Neutrophil (primary cell): ENCODE data around the gene TESPA1.

ENCODE experiments used
- H3K27ac ChIP-seq: fragments of 200-600 bp; sonication (generic); 2 replicates; pipeline ENCODE4 v1.5.1; 2016; ENCODE audit warnings: mild to moderate bottlenecking, moderate library complexity
- H3K27me3 ChIP-seq: fragments of 200-600 bp; sonication (generic); 2 replicates; pipeline ENCODE4 v1.6.0; 2016; ENCODE audit warnings: mild to moderate bottlenecking
- H3K36me3 ChIP-seq: fragments of 200-600 bp; sonication (generic); 2 replicates; pipeline ENCODE4 v1.5.1; 2017
- H3K4me1 ChIP-seq, 2 experiments: fragments of 200-600 bp in 1 of 2; sonication (generic) in 1 of 2; 1 replicate in 1 of 2; 2 replicates in 1 of 2; pipeline versions ENCODE4 v1.5.1 to v1.6.1; 2013 to 2016; ENCODE audit warnings: low read depth in 1 of 2, low read length in 1 of 2, mild to moderate bottlenecking in 1 of 2, moderate library complexity in 1 of 2; ENCODE audit not compliant: control insufficient read depth in 1 of 2, insufficient read depth in 1 of 2
- H3K4me3 ChIP-seq, 2 experiments: fragments of 200-600 bp in 1 of 2; sonication (generic) in 1 of 2; 1 replicate in 1 of 2; 2 replicates in 1 of 2; pipeline ENCODE4 v1.5.1; 2013 to 2016; ENCODE audit warnings: low read depth in 1 of 2, low read length in 1 of 2, mild to moderate bottlenecking in 1 of 2, moderate library complexity in 1 of 2
- H3K9me3 ChIP-seq: fragments of 200-600 bp; sonication (generic); 2 replicates; pipeline ENCODE4 v1.5.1; 2016
- CTCF ChIP-seq: fragments of 200-600 bp; sonication (generic); IDR thresholded peaks from 2 replicates; pipeline ENCODE4 v1.5.1; 2016; ENCODE audit warnings: antibody characterized with exemption

The TESPA1 gene

GRCh38 chr12:54935235-54935951 is 49.2 kb downstream of the TESPA1 start:
- no peak overlapping the region for H3K4me3 ChIP-seq
- H3K27me3 ChIP-seq = no peaks in the 10 kb centered on the region
- H3K36me3 ChIP-seq = no peaks in the 10 kb centered on the region
- H3K4me1 ChIP-seq = peaks cover 0 to 52% of the 10 kb centered on the region in 2 experiments
- peaks cover 2% of the 10 kb centered on the region for H3K9me3 ChIP-seq
- peak overlapping the region; percentile 68 for H3K27ac ChIP-seq
- no peak for TF ChIP-seq CTCF

- peaks cover 9% of the 10 kb centered on the region for H3K9me3 ChIP-seq
- H3K4me1 ChIP-seq = peaks cover 0 to 42% of the 10 kb centered on the region in 2 experiments
- TF ChIP-seq CTCF = no peak
- H3K36me3 ChIP-seq = no peaks in the 10 kb centered on the region
- H3K4me3 ChIP-seq = no peak overlapping the region
- H3K27me3 ChIP-seq = no peaks in the 10 kb centered on the region
- H3K27ac ChIP-seq = peak overlapping the region; percentile 68
Measured at GRCh38 chr12:54934419-54934818, 50.1 kb downstream of the TESPA1 start.

DNA sequence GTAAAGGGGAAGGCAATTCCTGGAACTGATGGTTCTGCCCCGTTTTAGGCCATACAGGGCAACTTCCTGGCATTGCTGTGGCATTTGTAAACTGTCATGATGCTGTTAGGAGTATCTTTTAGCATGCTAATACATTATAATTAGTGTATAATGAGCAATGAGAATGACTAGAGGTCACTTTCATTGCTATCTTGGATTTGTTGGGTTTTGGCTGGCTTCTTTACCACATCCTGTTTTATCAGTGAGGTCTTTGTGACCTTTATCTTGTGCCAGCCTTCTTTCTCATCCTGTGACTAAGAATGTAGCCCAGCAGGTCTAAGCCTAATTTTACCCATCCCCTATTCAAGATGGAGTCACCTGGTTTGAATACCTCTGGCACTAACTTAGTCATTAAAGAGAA is 51.2 kb downstream of the TESPA1 start:
- no peak for TF ChIP-seq CTCF
- Histone ChIP-seq H3K4me1 (peaks cover 0 to 31% of the 10 kb centered on the region in 2 experiments), H3K36me3 (no peaks in the 10 kb centered on the region), H3K27ac (no peak overlapping the region), H3K9me3 (peaks cover 13% of the 10 kb centered on the region), H3K4me3 (no peak overlapping the region), H3K27me3 (no peaks in the 10 kb centered on the region)

DNA sequence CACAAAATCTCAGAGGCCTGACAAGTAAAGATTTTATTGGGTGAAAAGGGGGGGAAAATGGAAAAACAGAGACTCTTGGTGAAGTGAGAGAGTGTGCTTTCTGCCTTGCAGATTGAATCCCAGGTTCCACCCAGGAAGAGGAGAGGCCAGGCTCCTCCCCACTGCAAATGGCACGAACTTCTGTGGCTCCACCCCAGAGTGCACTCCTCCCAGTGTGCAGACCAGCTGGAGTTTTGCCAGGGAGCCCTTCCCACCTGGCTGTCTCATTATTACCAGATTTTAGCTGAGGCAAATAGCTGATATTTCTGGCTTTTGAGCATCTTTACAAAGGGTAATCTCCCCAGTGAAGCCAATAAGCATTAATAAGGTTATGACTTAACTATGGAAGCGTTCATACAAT is 51.9 kb downstream of the TESPA1 start:
- Histone ChIP-seq H3K4me3 (no peak overlapping the region), H3K36me3 (no peaks in the 10 kb centered on the region), H3K9me3 (peaks cover 13% of the 10 kb centered on the region), H3K4me1 (peaks cover 0 to 25% of the 10 kb centered on the region in 2 experiments), H3K27me3 (no peaks in the 10 kb centered on the region), H3K27ac (no peak overlapping the region)
- TF ChIP-seq CTCF = no peak

DNA sequence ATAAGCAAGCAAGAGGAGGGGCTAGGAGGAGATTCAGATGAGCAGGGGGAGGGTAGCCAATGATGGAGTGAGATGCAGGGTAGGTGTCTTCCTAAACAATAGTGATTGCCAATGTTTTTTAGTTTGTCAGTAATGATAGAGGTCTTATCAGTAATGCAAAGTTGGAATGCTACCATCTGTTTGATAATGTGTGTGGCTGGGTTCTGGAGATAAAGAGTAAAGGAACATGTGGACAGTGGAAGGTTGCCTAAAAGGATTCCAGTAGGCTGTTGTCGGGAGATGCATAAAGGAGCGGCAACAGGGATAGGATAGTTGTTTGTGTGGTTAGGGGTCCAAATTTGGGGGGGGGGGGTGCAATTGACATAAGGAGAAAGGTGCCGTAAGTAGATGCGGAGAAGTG is 52.5 kb downstream of the TESPA1 start:
- Histone ChIP-seq H3K4me3 (no peak overlapping the region), H3K36me3 (no peaks in the 10 kb centered on the region), H3K27me3 (no peaks in the 10 kb centered on the region), H3K4me1 (peaks cover 0 to 25% of the 10 kb centered on the region in 2 experiments), H3K27ac (no peak overlapping the region), H3K9me3 (peaks cover 13% of the 10 kb centered on the region)
- no peak for TF ChIP-seq CTCF
